Ovary (tissue), 9 donors: ENCODE measurements around the gene PLSCR5. TPM values are rescaled to one million over a fixed set of nuclear protein-coding genes. Genes with fewer than 3 reads are reported as not detected.

Source experiments
- DNase-seq, 5 donors: peaks; one replicate each; pipeline ENCODE4 v3.0.0-alpha.2; 2019 to 2020
- H3K27ac ChIP-seq, 2 donors: fragments of 200-600 bp; one replicate each; pipeline versions ENCODE4 v1.5.1 to v1.8.0; 2019 to 2022
- H3K27me3 ChIP-seq: fragments of 200-600 bp; one replicate; pipeline ENCODE4 v1.8.0; 2022
- H3K36me3 ChIP-seq: fragments of 200-600 bp; sonication (generic); one replicate; pipeline ENCODE4 v1.5.1; 2019
- H3K4me1 ChIP-seq: one replicate; pipeline ENCODE4 v1.8.1; 2013; ENCODE audit warnings: mild to moderate bottlenecking, moderate library complexity; ENCODE audit not compliant: insufficient read depth
- H3K4me3 ChIP-seq: fragments of 200-600 bp; sonication (generic); one replicate; pipeline ENCODE4 v1.5.1; 2017
- H3K9me3 ChIP-seq, 2 donors: fragments of 200-600 bp in 1 of 2; sonication (generic) in 1 of 2; one replicate each; pipeline versions ENCODE4 v1.5.1 to v1.8.1; 2013 to 2019; ENCODE audit warnings: mild to moderate bottlenecking in 1 of 2, moderate library complexity in 1 of 2
- EP300 ChIP-seq: sonication (generic); formaldehyde crosslinking; IDR thresholded peaks from one replicate; pipeline ENCODE4 v1.6.1; 2017; ENCODE audit warnings: antibody characterized with exemption
- POLR2A ChIP-seq: fragments of 450-650 bp; IDR thresholded peaks from one replicate; pipeline ENCODE4 v1.6.1; 2017; ENCODE audit warnings: antibody characterized with exemption, mild to moderate bottlenecking, moderate library complexity
- WGBS, 3 donors: extraction: QIAGEN DNeasy Blood & Tissue Kit in 1 of 3; methylation state at CpG; one replicate each; pipeline versions ENCODE4 v1.1.5 to v1.1.7; 2013 to 2017; 5-methylcytosine and 5-hydroxymethylcytosine counted together
- intact Hi-C, 4 donors: fragments of 100-400 bp; cut with DNase I; formaldehyde crosslinking; loops; one replicate each; pipeline versions ENCODE4 v1.11.0 to v1.15.1; 2022 to 2023
- polyA plus RNA-seq, 2 donors: library from polyadenylated mRNA; stranded (reverse); fragments of 200-250 nt in 1 of 2; fragments of 350-450 nt in 1 of 2; fragmentation: Illumina TruSeq in 1 of 2; extraction: RNeasy Lipid Tissue Mini Kit (QIAGEN cat#74804) in 1 of 2; gene quantifications; one replicate each; pipeline ENCODE4 v1.2.3, GENCODE V29; 2013 to 2014
- total RNA-seq, 7 donors: library from RNA; depleted of rRNA in 2 of 7; stranded (reverse); fragments of >200 nt in 2 of 7; fragmentation: NEBNext Ultra II Directional in 3 of 7; extraction: Animal tissue kit (Norgen Biotek cat#: 25700) in 3 of 7; gene quantifications; one replicate each; pipeline versions ENCODE4 v1.1.0 to v1.2.4, GENCODE V29; 2016 to 2023
- TF ChIP-seq, protein P1 (sequence below), 3 donors: fragments of 450-650 bp in 2 of 3; fragments of 200-600 bp in 1 of 3; IDR thresholded peaks; one replicate each; pipeline versions ENCODE4 v1.5.1 to v1.8.0; 2016 to 2022; ENCODE audit warnings: antibody characterized with exemption in 3 of 3, mild to moderate bottlenecking in 1 of 3
- donor health status: DM: no; HTN: no; CAD: no; lungs with moderate emphysema.
- donor health status: DM: no; HTN: no; CAD: no.
- donor health status: Bipolar disorder and iron deficiency.
- donor health status: DM: yes; HTN: yes; CAD: no.
- donor health status: DM: no; HTN: no; CAD: no.
- donor health status: DM: yes; HTN: yes; CAD: no.

The PLSCR5 gene
- total and polyA plus RNA-seq, 9 donors = not detected

DNA sequence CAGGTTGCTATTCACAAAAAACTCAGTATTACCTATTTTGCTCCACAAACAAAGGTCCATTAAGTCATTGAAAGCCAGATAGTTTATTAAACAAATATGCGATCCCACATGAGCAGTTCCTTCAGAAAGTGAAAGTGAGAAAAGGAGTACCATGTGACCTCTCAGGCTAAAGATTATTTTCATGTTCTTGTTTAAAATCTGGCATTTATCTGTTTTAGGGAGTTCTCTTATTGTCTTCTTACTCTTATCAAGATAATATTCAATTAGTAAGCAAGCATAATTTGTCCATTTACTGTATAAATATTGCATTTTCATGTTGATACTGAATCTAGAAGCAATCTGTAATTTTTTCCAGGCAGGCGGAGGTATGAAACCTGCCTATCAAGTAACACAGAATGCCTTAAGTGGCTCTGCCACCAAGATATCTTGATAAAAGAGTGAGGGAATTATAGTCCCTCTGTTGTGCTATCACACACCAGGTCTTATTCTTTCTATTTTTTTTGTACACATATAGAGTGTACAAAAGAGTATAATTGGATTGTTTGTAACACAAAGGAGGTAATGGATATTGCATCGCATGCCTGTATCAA, 20.1 kb upstream of the PLSCR5 start:
- no peaks in the 10 kb centered on the region for H3K4me1 ChIP-seq
- TF ChIP-seq POLR2A = no peak
- no peaks in the 10 kb centered on the region for H3K36me3 ChIP-seq
- H3K9me3 ChIP-seq = no peaks in the 10 kb centered on the region
- intact Hi-C loops = no loop called here
- DNase-seq = no peak
- no peaks in the 10 kb centered on the region for H3K27me3 ChIP-seq
- no peak overlapping the region for H3K27ac ChIP-seq
- WGBS, 3 donors = 61 to 66% (median 65%) methylated on average over 3 of the region's 3 CpGs
- H3K4me3 ChIP-seq = no peak overlapping the region

DNA sequence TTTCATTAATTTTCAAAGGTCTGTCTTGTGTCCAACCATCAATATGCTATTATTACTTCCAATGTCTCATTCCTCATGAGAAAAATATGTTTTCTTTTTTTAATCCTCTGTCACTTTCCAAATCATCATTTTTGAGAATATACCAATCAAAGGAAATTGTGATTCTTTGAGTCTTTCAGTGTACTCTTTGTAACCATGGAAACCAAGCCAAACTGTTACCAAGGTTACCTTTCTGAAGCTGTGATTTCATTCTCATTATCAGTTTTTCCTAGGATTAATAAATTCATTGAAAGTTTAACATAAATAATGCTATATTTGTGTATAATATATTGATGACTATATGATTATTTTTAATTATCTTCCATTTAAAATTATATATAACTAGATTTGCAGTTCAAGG, 16.6 kb upstream of the PLSCR5 start:
- Histone ChIP-seq H3K27me3 (no peaks in the 10 kb centered on the region), H3K27ac (no peak overlapping the region), H3K36me3 (no peaks in the 10 kb centered on the region), H3K9me3 (no peaks in the 10 kb centered on the region), H3K4me3 (no peak overlapping the region), H3K4me1 (no peaks in the 10 kb centered on the region)
- no peak for DNase-seq
- TF ChIP-seq, protein P1, sequence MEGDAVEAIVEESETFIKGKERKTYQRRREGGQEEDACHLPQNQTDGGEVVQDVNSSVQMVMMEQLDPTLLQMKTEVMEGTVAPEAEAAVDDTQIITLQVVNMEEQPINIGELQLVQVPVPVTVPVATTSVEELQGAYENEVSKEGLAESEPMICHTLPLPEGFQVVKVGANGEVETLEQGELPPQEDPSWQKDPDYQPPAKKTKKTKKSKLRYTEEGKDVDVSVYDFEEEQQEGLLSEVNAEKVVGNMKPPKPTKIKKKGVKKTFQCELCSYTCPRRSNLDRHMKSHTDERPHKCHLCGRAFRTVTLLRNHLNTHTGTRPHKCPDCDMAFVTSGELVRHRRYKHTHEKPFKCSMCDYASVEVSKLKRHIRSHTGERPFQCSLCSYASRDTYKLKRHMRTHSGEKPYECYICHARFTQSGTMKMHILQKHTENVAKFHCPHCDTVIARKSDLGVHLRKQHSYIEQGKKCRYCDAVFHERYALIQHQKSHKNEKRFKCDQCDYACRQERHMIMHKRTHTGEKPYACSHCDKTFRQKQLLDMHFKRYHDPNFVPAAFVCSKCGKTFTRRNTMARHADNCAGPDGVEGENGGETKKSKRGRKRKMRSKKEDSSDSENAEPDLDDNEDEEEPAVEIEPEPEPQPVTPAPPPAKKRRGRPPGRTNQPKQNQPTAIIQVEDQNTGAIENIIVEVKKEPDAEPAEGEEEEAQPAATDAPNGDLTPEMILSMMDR (IDR thresholded peaks at IDR 0.05) = no peak
- TF ChIP-seq POLR2A (no peak), EP300 (no peak)
- intact Hi-C loops = no loop called here

DNA sequence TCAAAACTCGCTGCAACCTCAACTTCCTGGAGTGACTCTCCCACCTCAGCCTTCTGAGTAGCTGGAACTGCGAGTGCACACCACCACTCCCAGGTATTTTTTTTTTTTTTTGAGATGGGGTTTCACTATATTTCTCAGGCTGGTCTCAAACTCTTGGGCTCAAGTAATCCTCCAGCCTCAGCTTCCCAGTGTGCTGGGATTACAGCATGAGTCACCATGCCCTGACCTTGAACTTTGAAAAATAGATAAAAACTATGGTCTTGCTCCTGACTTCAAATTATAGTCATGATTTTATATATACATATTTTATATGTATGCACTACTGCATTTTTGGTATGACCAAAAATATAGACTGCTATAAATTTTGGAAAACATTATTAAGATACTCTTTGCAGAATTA, 6.9 kb upstream of the PLSCR5 start:
- H3K36me3 ChIP-seq = no peaks in the 10 kb centered on the region
- no peak overlapping the region for H3K27ac ChIP-seq
- TF ChIP-seq EP300 = no peak
- TF ChIP-seq POLR2A = no peak
- TF ChIP-seq, protein P1 (IDR thresholded peaks at IDR 0.05) = no peak
- intact Hi-C loops = no loop called here
- no peaks in the 10 kb centered on the region for H3K9me3 ChIP-seq
- no peaks in the 10 kb centered on the region for H3K27me3 ChIP-seq
- H3K4me3 ChIP-seq = no peak overlapping the region
- DNase-seq = no peak
- H3K4me1 ChIP-seq = no peaks in the 10 kb centered on the region
- WGBS, 3 donors = 87 to 93% (median 93%) methylated on average over 2 of the region's 2 CpGs

DNA sequence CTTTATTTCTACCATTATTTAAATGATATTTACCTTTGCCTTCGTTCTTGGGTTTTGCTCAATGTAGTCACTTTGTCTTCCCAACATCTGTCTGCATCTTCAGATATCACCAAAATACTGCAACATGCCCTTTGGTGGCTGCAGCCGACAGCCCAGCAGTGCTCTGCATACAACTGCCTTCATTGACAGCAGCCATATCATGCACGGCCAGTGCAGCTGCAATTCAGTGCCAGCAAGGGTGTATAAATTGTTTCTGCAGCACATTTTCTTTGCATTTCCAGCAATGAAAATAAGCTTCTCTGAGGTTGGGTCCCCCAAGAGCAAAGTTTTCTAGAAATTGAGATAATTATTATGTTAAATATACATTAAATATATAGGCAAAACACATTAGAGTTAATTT, 6.0 kb upstream of the PLSCR5 start:
- TF ChIP-seq, protein P1 (IDR thresholded peaks at IDR 0.05) = no peak
- TF ChIP-seq POLR2A = no peak
- TF ChIP-seq EP300 = no peak
- Histone ChIP-seq H3K27ac (no peak overlapping the region), H3K4me1 (no peaks in the 10 kb centered on the region), H3K27me3 (no peaks in the 10 kb centered on the region), H3K4me3 (no peak overlapping the region), H3K9me3 (no peaks in the 10 kb centered on the region), H3K36me3 (no peaks in the 10 kb centered on the region)
- intact Hi-C loops = no loop called here
- 44 to 47% (median 44%) methylated on average over 3 of the region's 3 CpGs for WGBS, 3 donors
- DNase-seq = no peak

DNA sequence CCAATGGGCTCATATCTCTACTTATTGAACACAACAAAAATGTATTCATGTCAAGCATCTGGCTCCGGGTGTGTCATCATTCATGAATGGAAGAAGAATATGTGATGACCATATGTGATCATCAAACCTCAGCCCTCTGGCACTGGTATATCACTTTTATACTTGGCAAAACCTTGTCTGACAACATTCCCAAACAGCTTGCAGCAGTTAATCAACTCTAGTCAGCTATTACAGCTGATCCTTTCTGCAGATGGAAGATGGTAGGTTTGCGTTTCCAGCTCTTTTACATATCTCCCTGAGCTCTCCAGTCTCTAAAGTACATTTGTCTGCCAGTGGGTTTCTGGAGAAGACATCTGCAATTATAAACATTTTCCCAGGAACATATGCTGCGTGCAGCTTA, 6.6 kb downstream of the PLSCR5 start:
- DNase-seq = no peak
- no peaks in the 10 kb centered on the region for H3K9me3 ChIP-seq
- no peaks in the 10 kb centered on the region for H3K4me1 ChIP-seq
- H3K27me3 ChIP-seq = no peaks in the 10 kb centered on the region
- WGBS, 3 donors = 88 to 91% (median 90%) methylated on average over 3 of the region's 3 CpGs
- TF ChIP-seq, protein P1 (IDR thresholded peaks at IDR 0.05) = no peak
- TF ChIP-seq EP300 (no peak), POLR2A (no peak)
- intact Hi-C loops = no loop called here
- no peak overlapping the region for H3K4me3 ChIP-seq
- no peak overlapping the region for H3K27ac ChIP-seq
- H3K36me3 ChIP-seq = no peaks in the 10 kb centered on the region
